HL-60 (cell line): ENCODE measurements around the gene DHRS2.

Experiments
- GABPA ChIP-seq: IDR thresholded peaks from 2 replicates; pipeline ENCODE4 v1.6.1; 2012; ENCODE audit warnings: low read depth
- POLR2AphosphoS5 ChIP-seq: IDR thresholded peaks from 2 replicates; pipeline ENCODE4 v1.6.1; 2012; ENCODE audit warnings: low read depth
- TF ChIP-seq, protein P1 (sequence below): IDR thresholded peaks from one replicate; pipeline ENCODE4 v1.5.1; 2011; ENCODE audit warnings: low read length, control low read depth, inconsistent platforms; ENCODE audit not compliant: insufficient read depth
- TF ChIP-seq, protein P2 (sequence below): IDR thresholded peaks from 2 replicates; pipeline ENCODE4 v1.6.1; 2012; ENCODE audit warnings: low read depth; ENCODE audit not compliant: insufficient replicate concordance

DNA sequence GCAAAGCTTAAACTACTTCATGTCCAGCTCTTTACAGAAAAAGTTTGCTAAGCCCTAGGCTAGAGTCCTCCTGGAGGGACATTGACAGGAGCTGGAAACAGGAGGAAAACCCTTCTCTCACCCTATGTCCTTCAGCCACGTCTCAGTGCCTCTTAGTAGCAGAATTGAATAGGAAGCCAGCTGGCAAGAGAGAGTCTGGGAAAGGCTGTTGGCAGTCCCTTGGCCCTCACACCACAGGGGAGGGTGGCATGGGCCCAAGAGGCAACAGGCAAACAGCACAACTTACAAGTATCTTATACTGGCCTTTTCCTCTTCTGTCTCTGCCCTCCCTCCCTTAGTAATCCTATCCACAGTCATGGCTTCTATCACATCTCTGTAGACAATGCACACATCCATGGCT, 27.7 kb upstream of the DHRS2 start:
- TF ChIP-seq, protein P1, sequence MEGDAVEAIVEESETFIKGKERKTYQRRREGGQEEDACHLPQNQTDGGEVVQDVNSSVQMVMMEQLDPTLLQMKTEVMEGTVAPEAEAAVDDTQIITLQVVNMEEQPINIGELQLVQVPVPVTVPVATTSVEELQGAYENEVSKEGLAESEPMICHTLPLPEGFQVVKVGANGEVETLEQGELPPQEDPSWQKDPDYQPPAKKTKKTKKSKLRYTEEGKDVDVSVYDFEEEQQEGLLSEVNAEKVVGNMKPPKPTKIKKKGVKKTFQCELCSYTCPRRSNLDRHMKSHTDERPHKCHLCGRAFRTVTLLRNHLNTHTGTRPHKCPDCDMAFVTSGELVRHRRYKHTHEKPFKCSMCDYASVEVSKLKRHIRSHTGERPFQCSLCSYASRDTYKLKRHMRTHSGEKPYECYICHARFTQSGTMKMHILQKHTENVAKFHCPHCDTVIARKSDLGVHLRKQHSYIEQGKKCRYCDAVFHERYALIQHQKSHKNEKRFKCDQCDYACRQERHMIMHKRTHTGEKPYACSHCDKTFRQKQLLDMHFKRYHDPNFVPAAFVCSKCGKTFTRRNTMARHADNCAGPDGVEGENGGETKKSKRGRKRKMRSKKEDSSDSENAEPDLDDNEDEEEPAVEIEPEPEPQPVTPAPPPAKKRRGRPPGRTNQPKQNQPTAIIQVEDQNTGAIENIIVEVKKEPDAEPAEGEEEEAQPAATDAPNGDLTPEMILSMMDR: no peak
- no peak for TF ChIP-seq POLR2AphosphoS5
- TF ChIP-seq, protein P2, sequence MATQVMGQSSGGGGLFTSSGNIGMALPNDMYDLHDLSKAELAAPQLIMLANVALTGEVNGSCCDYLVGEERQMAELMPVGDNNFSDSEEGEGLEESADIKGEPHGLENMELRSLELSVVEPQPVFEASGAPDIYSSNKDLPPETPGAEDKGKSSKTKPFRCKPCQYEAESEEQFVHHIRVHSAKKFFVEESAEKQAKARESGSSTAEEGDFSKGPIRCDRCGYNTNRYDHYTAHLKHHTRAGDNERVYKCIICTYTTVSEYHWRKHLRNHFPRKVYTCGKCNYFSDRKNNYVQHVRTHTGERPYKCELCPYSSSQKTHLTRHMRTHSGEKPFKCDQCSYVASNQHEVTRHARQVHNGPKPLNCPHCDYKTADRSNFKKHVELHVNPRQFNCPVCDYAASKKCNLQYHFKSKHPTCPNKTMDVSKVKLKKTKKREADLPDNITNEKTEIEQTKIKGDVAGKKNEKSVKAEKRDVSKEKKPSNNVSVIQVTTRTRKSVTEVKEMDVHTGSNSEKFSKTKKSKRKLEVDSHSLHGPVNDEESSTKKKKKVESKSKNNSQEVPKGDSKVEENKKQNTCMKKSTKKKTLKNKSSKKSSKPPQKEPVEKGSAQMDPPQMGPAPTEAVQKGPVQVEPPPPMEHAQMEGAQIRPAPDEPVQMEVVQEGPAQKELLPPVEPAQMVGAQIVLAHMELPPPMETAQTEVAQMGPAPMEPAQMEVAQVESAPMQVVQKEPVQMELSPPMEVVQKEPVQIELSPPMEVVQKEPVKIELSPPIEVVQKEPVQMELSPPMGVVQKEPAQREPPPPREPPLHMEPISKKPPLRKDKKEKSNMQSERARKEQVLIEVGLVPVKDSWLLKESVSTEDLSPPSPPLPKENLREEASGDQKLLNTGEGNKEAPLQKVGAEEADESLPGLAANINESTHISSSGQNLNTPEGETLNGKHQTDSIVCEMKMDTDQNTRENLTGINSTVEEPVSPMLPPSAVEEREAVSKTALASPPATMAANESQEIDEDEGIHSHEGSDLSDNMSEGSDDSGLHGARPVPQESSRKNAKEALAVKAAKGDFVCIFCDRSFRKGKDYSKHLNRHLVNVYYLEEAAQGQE: no peak
- TF ChIP-seq GABPA: no peak
